Parietal lobe (tissue), 2 donors: Measurements from ENCODE around the gene NF1. TPM values are rescaled to one million over a fixed set of nuclear protein-coding genes. Genes with fewer than 3 reads are reported as not detected.

Experiments
- small RNA-seq: library from RNA; depleted of rRNA; stranded (forward); fragments of <200 nt; gene quantifications from one replicate; pipeline ENCODE3, GENCODE V24; 2014; ENCODE audit warnings: low replicate concordance
- total RNA-seq: library from RNA; depleted of rRNA; stranded (reverse); fragments of >200 nt; gene quantifications from one replicate; pipeline ENCODE4 v1.2.3, GENCODE V29; 2014

The NF1 gene
- total RNA-seq: 260 TPM

GRCh38 chr17:31094600-31095235 lies at the start of gene NF1:
NF1 (plus strand) TSS chr17:31094977; CDS start chr17:31095310, 333 bp downstream.

GRCh38 chr17:31297090-31297489 lies 202.3 kb downstream of the NF1 start, which contains the start of gene OMG:
OMG (minus strand) TSS chr17:31297239; CDS start chr17:31296331, 908 bp downstream.

GRCh38 chr17:31313982-31314781 lies 219.4 kb downstream of the NF1 start, which contains the start of gene EVI2B:
EVI2B (minus strand) TSS chr17:31314054; CDS start chr17:31305609, 8,445 bp downstream.

GRCh38 chr17:31321481-31321880 lies 226.7 kb downstream of the NF1 start, which contains the start of gene EVI2A:
EVI2A (minus strand) TSS chr17:31321622; CDS start chr17:31319013, 2,609 bp downstream.

GRCh38 chr17:31391496-31391949 lies 296.7 kb downstream of the NF1 start, which contains the start of gene RAB11FIP4:
RAB11FIP4 (plus strand) TSS chr17:31391675; CDS start chr17:31391853, 178 bp downstream.

Small RNA genes within 50 kb of the gene (small RNA-seq; reads per million reads assigned to genes)
- gene MIR4733: 0.09 reads per million

Other genes starting within 250 kb of the NF1 start
- 30.4 TPM for gene TEFM, start 188.7 kb upstream of the NF1 start, total RNA-seq
- 5.9 TPM for gene ADAP2, start 173.0 kb upstream of the NF1 start, total RNA-seq
- 1.9 TPM for gene RNF135, start 123.9 kb upstream of the NF1 start, total RNA-seq
- gene OMG, start 202.3 kb downstream of the NF1 start, total RNA-seq: 8.5 TPM
- 0.63 TPM for gene EVI2B, start 219.1 kb downstream of the NF1 start, total RNA-seq
- gene EVI2A, start 226.6 kb downstream of the NF1 start, total RNA-seq: 1.9 TPM